IMR-90 (cell line): ENCODE measurements around the gene RIOK1. TPM values are rescaled to one million over a fixed set of nuclear protein-coding genes. Genes with fewer than 3 reads are reported as not detected.
A peak's percentile ranks its signal among the peaks of the same experiment; 100 is the strongest.

Source experiments
- ATAC-seq: fragments of 200-7000 bp; cut with Tn5 transposase; 2 replicates; pipeline ENCODE4 v1.9.1; 2020; ENCODE audit warnings: low read depth, mild to moderate bottlenecking, moderate library complexity
- BruUV-seq: library from RNA; stranded (reverse); fragments of 400-500 nt; replicated peaks from 2 replicates; lab custom pipeline; 2021; lab: Mats Ljungman, UMichigan
- CTCF ChIA-PET: fragments of 300-600 bp; formaldehyde crosslinking; extraction: SDS; loops from one replicate; lab custom pipeline; 2021; ENCODE audit warnings: antibody characterized with exemption; lab: Yijun Ruan, JAX
- POLR2A ChIA-PET: fragments of 300-600 bp; sonication (Branson Sonifier 250); formaldehyde crosslinking; loops from one replicate; lab custom pipeline; 2022; ENCODE audit warnings: antibody characterized with exemption; ENCODE audit not compliant: unreplicated experiment; lab: Charles Lee
- DNase-seq: peaks from one replicate; pipeline ENCODE4 v3.0.0; 2013
- H2AFZ ChIP-seq: replicated peaks from 2 replicates; pipeline ENCODE3; 2013; ENCODE audit warnings: low read length, mild to moderate bottlenecking; ENCODE audit not compliant: poor library complexity
- H2AK5ac ChIP-seq: 2 replicates; pipeline ENCODE4 v1.6.1; 2013; ENCODE audit warnings: low read depth, low read length, inconsistent platforms
- H2AK9ac ChIP-seq: replicated peaks from 2 replicates; pipeline ENCODE3; 2013; ENCODE audit warnings: mild to moderate bottlenecking, low read depth, low read length, moderate library complexity; ENCODE audit not compliant: poor library complexity
- H2BK120ac ChIP-seq: 2 replicates; pipeline ENCODE4 v1.6.1; 2013; ENCODE audit warnings: low read depth, low read length, inconsistent platforms
- H2BK15ac ChIP-seq: 3 replicates; pipeline ENCODE4 v1.6.1; 2013; ENCODE audit warnings: low read depth, low read length, inconsistent platforms
- H2BK20ac ChIP-seq: 2 replicates; pipeline ENCODE4 v1.6.1; 2013; ENCODE audit warnings: low read depth, mild to moderate bottlenecking, inconsistent platforms, low read length, moderate library complexity
- H2BK5ac ChIP-seq: 2 replicates; pipeline ENCODE4 v1.6.1; 2013; ENCODE audit warnings: mild to moderate bottlenecking, low read depth, low read length, inconsistent platforms; ENCODE audit not compliant: poor library complexity, severe bottlenecking
- H3K14ac ChIP-seq: replicated peaks from 2 replicates; pipeline ENCODE4 v1.6.1; 2013; ENCODE audit warnings: low read depth, low read length, inconsistent platforms
- H3K18ac ChIP-seq: 2 replicates; pipeline ENCODE4 v1.6.1; 2013; ENCODE audit warnings: low read depth, low read length, control low read depth
- H3K23ac ChIP-seq: 2 replicates; pipeline ENCODE4 v1.6.1; 2013; ENCODE audit warnings: low read depth, low read length, inconsistent platforms
- H3K27ac ChIP-seq: 2 replicates; pipeline ENCODE4 v1.5.1; 2013; ENCODE audit warnings: mild to moderate bottlenecking, control low read depth, low read length; ENCODE audit not compliant: insufficient read depth
- H3K27me3 ChIP-seq: 2 replicates; pipeline ENCODE4 v1.6.1; 2013; ENCODE audit warnings: low read length; ENCODE audit not compliant: control insufficient read depth, insufficient read depth
- H3K36me3 ChIP-seq: 2 replicates; pipeline ENCODE4 v1.6.1; 2013; ENCODE audit warnings: low read length, mixed read lengths; ENCODE audit not compliant: control insufficient read depth, insufficient read depth
- H3K4ac ChIP-seq: 2 replicates; pipeline ENCODE4 v1.6.1; 2013; ENCODE audit warnings: low read depth, low read length, inconsistent platforms
- H3K4me1 ChIP-seq: 2 replicates; pipeline ENCODE4 v1.6.1; 2013; ENCODE audit warnings: low read length, mixed read lengths; ENCODE audit not compliant: control insufficient read depth, insufficient read depth
- H3K4me2 ChIP-seq: 2 replicates; pipeline ENCODE4 v1.6.1; 2013; ENCODE audit warnings: low read depth, mild to moderate bottlenecking, control low read depth, low read length, moderate library complexity
- H3K4me3 ChIP-seq: 2 replicates; pipeline ENCODE4 v1.5.1; 2013; ENCODE audit warnings: low read depth, mild to moderate bottlenecking, control low read depth, low read length, moderate library complexity; ENCODE audit not compliant: insufficient read depth
- H3K56ac ChIP-seq: 2 replicates; pipeline ENCODE4 v1.6.1; 2013; ENCODE audit warnings: low read length, inconsistent platforms; ENCODE audit not compliant: insufficient read depth; ENCODE audit errors: extremely low read depth
- H3K79me1 ChIP-seq, 2 experiments: 2 replicates each; pipeline ENCODE4 v1.6.1; 2013; ENCODE audit warnings: low read length in 2 of 2, inconsistent platforms in 1 of 2, low read depth in 1 of 2
- H3K9ac ChIP-seq: 2 replicates; pipeline ENCODE4 v1.6.1; 2013; ENCODE audit warnings: low read depth, low read length, control low read depth
- H3K9me1 ChIP-seq: 2 replicates; pipeline ENCODE4 v1.6.1; 2013; ENCODE audit warnings: low read length, inconsistent platforms; ENCODE audit not compliant: insufficient read depth
- H3K9me3 ChIP-seq: 2 replicates; pipeline ENCODE4 v1.6.1; 2013; ENCODE audit warnings: low read length; ENCODE audit not compliant: control insufficient read depth, insufficient read depth
- H4K20me1 ChIP-seq: 2 replicates; pipeline ENCODE4 v1.6.1; 2013; ENCODE audit warnings: low read length, inconsistent platforms; ENCODE audit not compliant: insufficient read depth
- H4K5ac ChIP-seq: 2 replicates; pipeline ENCODE4 v1.6.1; 2013; ENCODE audit warnings: mild to moderate bottlenecking, low read depth, low read length, control low read depth
- H4K8ac ChIP-seq, 2 experiments: 2 replicates each; pipeline ENCODE4 v1.6.1; 2013; ENCODE audit warnings: low read depth in 2 of 2, low read length in 2 of 2, control low read depth in 1 of 2, inconsistent platforms in 1 of 2
- H4K91ac ChIP-seq: 2 replicates; pipeline ENCODE4 v1.6.1; 2013; ENCODE audit warnings: low read depth, low read length, inconsistent platforms; ENCODE audit not compliant: insufficient read depth
- BHLHE40 ChIP-seq: fragments of 150-350 bp; IDR thresholded peaks from 2 replicates; pipeline ENCODE4 v1.6.1; 2016; ENCODE audit warnings: mild to moderate bottlenecking, low read depth, low read length
- CEBPB ChIP-seq: IDR thresholded peaks from 2 replicates; pipeline ENCODE4 v1.6.1; 2012; ENCODE audit warnings: low read depth, low read length, improper control_type of control experiment
- CHD1 ChIP-seq: IDR thresholded peaks from 2 replicates; pipeline ENCODE4 v1.6.1; 2012; ENCODE audit warnings: low read depth, low read length, improper control_type of control experiment
- CTCF ChIP-seq: conservative IDR thresholded peaks from 2 replicates; pipeline ENCODE4 v1.5.1; 2012; ENCODE audit warnings: mild to moderate bottlenecking, low read depth, low read length, improper control_type of control experiment
- FOS ChIP-seq: fragments of 150-350 bp; IDR thresholded peaks from 2 replicates; pipeline ENCODE4 v1.6.1; 2016; ENCODE audit warnings: low read depth, low read length
- MAFK ChIP-seq: IDR thresholded peaks from 2 replicates; pipeline ENCODE4 v1.6.1; 2012; ENCODE audit warnings: low read depth, low read length, improper control_type of control experiment
- MAZ ChIP-seq: IDR thresholded peaks from 2 replicates; pipeline ENCODE4 v1.6.1; 2012; ENCODE audit warnings: low read depth, mild to moderate bottlenecking, low read length, improper control_type of control experiment, moderate library complexity, borderline replicate concordance
- MXI1 ChIP-seq: IDR thresholded peaks from 2 replicates; pipeline ENCODE4 v1.6.1; 2012; ENCODE audit warnings: low read depth, mild to moderate bottlenecking, low read length, moderate library complexity, borderline replicate concordance
- NFE2L2 ChIP-seq: fragments of 150-350 bp; IDR thresholded peaks from 2 replicates; pipeline ENCODE4 v1.6.1; 2016; ENCODE audit warnings: low read depth, mild to moderate bottlenecking, low read length
- POLR2A ChIP-seq: IDR thresholded peaks from 2 replicates; pipeline ENCODE4 v1.6.1; 2012; ENCODE audit warnings: mild to moderate bottlenecking, low read depth, low read length
- RAD21 ChIP-seq: IDR thresholded peaks from 2 replicates; pipeline ENCODE4 v1.6.1; 2012; ENCODE audit warnings: low read length, improper control_type of control experiment
- RCOR1 ChIP-seq: IDR thresholded peaks from 2 replicates; pipeline ENCODE4 v1.6.1; 2012; ENCODE audit warnings: mild to moderate bottlenecking, low read length, improper control_type of control experiment; ENCODE audit not compliant: insufficient replicate concordance
- RFX5 ChIP-seq: IDR thresholded peaks from 2 replicates; pipeline ENCODE4 v1.8.0; 2012; ENCODE audit warnings: low read depth, mild to moderate bottlenecking, low read length, moderate library complexity
- SMC3 ChIP-seq: fragments of 150-350 bp; IDR thresholded peaks from 2 replicates; pipeline ENCODE4 v1.6.1; 2016; ENCODE audit warnings: low read depth, mild to moderate bottlenecking, antibody characterized with exemption, low read length, moderate library complexity
- USF2 ChIP-seq: fragments of 150-350 bp; IDR thresholded peaks from 2 replicates; pipeline ENCODE4 v1.6.1; 2017; ENCODE audit warnings: mild to moderate bottlenecking, antibody characterized with exemption, low read length, low read depth
- WGBS, 2 experiments: methylation state at CpG; one replicate each; pipeline versions ENCODE4 v1.1.5 to v1.1.7; 2013; ENCODE audit warnings: missing lambda C conversion rate in 2 of 2; ENCODE audit not compliant: insufficient read length in 1 of 2; ENCODE audit errors: extremely low coverage in 2 of 2; 5-methylcytosine and 5-hydroxymethylcytosine counted together
- dilution Hi-C: fragments of 300-500 bp; cut with HindIII; formaldehyde crosslinking; loops from one replicate; pipeline ENCODE4 v1.14.3; 2018; ENCODE audit warnings: low sequenced_read_pairs; ENCODE audit not compliant: unreplicated experiment
- in situ Hi-C: fragments of 300-500 bp; cut with MboI; formaldehyde crosslinking; loops from 3 replicates; pipeline ENCODE4 v1.14.3; 2019; ENCODE audit warnings: low sequenced_read_pairs, inconsistent platforms, mixed read lengths
- intact Hi-C: fragments of 100-400 bp; cut with micrococcal nuclease; formaldehyde crosslinking; loops from 2 replicates; pipeline ENCODE4 v1.10.0; 2022
- polyA plus RNA-seq, 3 experiments: library from polyadenylated mRNA; depleted of rRNA; stranded (reverse); fragments of >200 nt; gene quantifications; 2 replicates each; pipeline ENCODE4 v1.2.3, GENCODE V29; 2012; ENCODE audit warnings: low replicate concordance in 1 of 3
- total RNA-seq: library from RNA; depleted of rRNA; stranded (reverse); fragments of >200 nt; gene quantifications from 2 replicates; pipeline ENCODE4 v1.2.3, GENCODE V29; 2012
- TF ChIP-seq, protein P1 (sequence below): fragments of 150-350 bp; IDR thresholded peaks from 2 replicates; pipeline ENCODE4 v1.6.1; 2016; ENCODE audit warnings: low read depth, mild to moderate bottlenecking, low read length, moderate library complexity, borderline replicate concordance

RIOK1 gene
- total and polyA plus RNA-seq, 2 of the 4 experiments (the other 2 are of a cell fraction): 17.0 to 17.8 TPM

DNA sequence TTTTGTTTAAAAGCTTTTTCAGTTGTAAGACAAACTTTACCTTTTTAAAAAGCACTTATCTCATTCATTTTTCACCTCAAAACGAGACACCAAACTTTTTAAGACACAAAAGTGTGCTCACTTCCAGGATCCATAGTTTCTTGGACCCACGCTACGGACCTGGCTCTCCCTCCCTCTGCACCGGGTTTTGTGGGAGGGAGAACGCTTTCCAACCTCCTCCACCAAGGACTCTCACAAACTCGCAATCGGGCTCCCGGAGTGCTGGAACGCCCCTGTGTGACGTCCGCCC is 502 bp upstream of the RIOK1 start:
- Histone ChIP-seq H2BK15ac (no peak overlapping the region), H4K5ac (no peak overlapping the region), H3K9ac (peak overlapping the region; percentile 92), H2AK5ac (0 out of 2 replicates have a peak overlapping the region, but pooled peaks have one; percentile 17), H3K23ac (peak overlapping the region; percentile 88), H3K27ac (peak overlapping the region; percentile 82), H3K27me3 (no peaks in the 10 kb centered on the region), H3K36me3 (no peaks in the 10 kb centered on the region), H3K9me1 (no peaks in the 10 kb centered on the region; the same call in 1 of the 2 replicates), H2AFZ (peak overlapping the region; percentile 100), H3K14ac (peak overlapping the region; percentile 87), H4K8ac (peak overlapping the region; percentile 74 to 89), H4K20me1 (peaks cover 6% of the 10 kb centered on the region; the same call in 1 of the 2 replicates), H2BK120ac (peak overlapping the region; percentile 55; the same call in 1 of the 2 replicates), H3K4me3 (peak overlapping the region; percentile 67), H3K18ac (no peak overlapping the region), H3K4me2 (peak overlapping the region; percentile 58), H3K9me3 (no peaks in the 10 kb centered on the region), H2AK9ac (peak overlapping the region; percentile 97), H2BK5ac (peak overlapping the region; percentile 35), H4K91ac (peak overlapping the region; percentile 75; the same call in 1 of the 2 replicates), H3K4me1 (no peaks in the 10 kb centered on the region), H3K56ac (peak overlapping the region; percentile 77), H3K4ac (peak overlapping the region; percentile 75), H2BK20ac (no peak overlapping the region), H3K79me1 (peaks cover 19 to 29% of the 10 kb centered on the region in 2 experiments)
- ChIA-PET CTCF (interaction anchor here (0.8 to 1.5 kb wide), 4 partner anchors 9 to 70 kb away, joined by 3 to 4 read pairs (median 4); no protein-coding TSS in a partner anchor), POLR2A (interaction anchor here (0.5 kb wide), 1 partner anchor 77 kb away, joined by 3 read pairs; no protein-coding TSS in a partner anchor)
- DNase-seq: peak; percentile 71
- dilution Hi-C loops (no loop called here), in situ Hi-C loops (no loop called here), intact Hi-C loops (loop anchor here (1.0 to 5.0 kb wide), 2 partner anchors 76 to 667 kb away; partner anchors contain the start of gene SSR1)
- no TSS peak for BruUV-seq
- no CpG with 5 or more reads among the region's 11 CpGs for WGBS, 2 experiments
- no peak for TF ChIP-seq RCOR1
- no peak for TF ChIP-seq SMC3
- TF ChIP-seq RFX5: no peak
- TF ChIP-seq MAFK: no peak
- no peak for TF ChIP-seq CTCF
- no peak for TF ChIP-seq MAZ
- TF ChIP-seq POLR2A: no peak
- no peak for TF ChIP-seq USF2
- TF ChIP-seq CEBPB: no peak
- TF ChIP-seq, protein P1, sequence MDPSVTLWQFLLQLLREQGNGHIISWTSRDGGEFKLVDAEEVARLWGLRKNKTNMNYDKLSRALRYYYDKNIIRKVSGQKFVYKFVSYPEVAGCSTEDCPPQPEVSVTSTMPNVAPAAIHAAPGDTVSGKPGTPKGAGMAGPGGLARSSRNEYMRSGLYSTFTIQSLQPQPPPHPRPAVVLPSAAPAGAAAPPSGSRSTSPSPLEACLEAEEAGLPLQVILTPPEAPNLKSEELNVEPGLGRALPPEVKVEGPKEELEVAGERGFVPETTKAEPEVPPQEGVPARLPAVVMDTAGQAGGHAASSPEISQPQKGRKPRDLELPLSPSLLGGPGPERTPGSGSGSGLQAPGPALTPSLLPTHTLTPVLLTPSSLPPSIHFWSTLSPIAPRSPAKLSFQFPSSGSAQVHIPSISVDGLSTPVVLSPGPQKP: no peak
- TF ChIP-seq RAD21: no peak; the same call in 1 of the 2 replicates
- TF ChIP-seq CHD1: no peak
- TF ChIP-seq FOS: no peak
- TF ChIP-seq NFE2L2: no peak
- TF ChIP-seq BHLHE40: no peak
- TF ChIP-seq MXI1: no peak
- no peak for ATAC-seq
